ENCODE data around the gene STXBP6. TPM values are rescaled to one million over a fixed set of nuclear protein-coding genes. Genes with fewer than 3 reads are reported as not detected.

The STXBP6 gene
- total and polyA plus RNA-seq, 2 donors (not counting 3 experiments of a cell fraction or from before 2014, with no cell fraction given), result 0.06 TPM; not detected in 1

GRCh38 chr14:25074099-25074685 lies 24.2 kb upstream of the STXBP6 start:
- H3K36me3 ChIP-seq (ENCODE audit: control insufficient read depth in 2 of 2, extremely low read depth in 1 of 2, insufficient read depth in 2 of 2, low read length in 2 of 2), result no peaks in the 10 kb centered on the region
- no peaks in the 10 kb centered on the region for H3K9me3 ChIP-seq (replicated peaks; ENCODE audit: control insufficient read depth, insufficient read depth, low read length)
- H3K4me2 ChIP-seq (ENCODE audit: insufficient read depth, low read length), result no peak overlapping the region
- ChIA-PET CTCF (no interaction called here), POLR2A (no interaction called here)
- intact Hi-C loops (cut with micrococcal nuclease) (no loop called here), dilution Hi-C loops (cut with MboI; ENCODE audit: extremely low pct_ligation_motif_present, low sequenced_read_pairs) (no loop called here)
- no peak for TF ChIP-seq POLR2AphosphoS5 (IDR thresholded peaks at IDR 0.05; ENCODE audit: insufficient read depth, low read depth, low read length)
- TF ChIP-seq GATA2 (IDR thresholded peaks at IDR 0.05; ENCODE audit: insufficient read depth, insufficient read length, low read depth, low read length), result no peak
- no peak overlapping the region for H3K9ac ChIP-seq (replicated peaks; ENCODE audit: extremely low read depth, insufficient read depth, low read length)
- DNase-seq (ENCODE audit: low read depth, low spot score) (no peak), FAIRE-seq (no peak)
- no peaks in the 10 kb centered on the region for H3K27me3 ChIP-seq (ENCODE audit: control insufficient read depth in 2 of 2, insufficient read depth in 2 of 2, low read length in 2 of 2)
- no peak overlapping the region for H3K27ac ChIP-seq (ENCODE audit: insufficient read depth, low read depth, low read length)
- H3K4me3 ChIP-seq (replicated peaks in 1 of 3; ENCODE audit: insufficient read depth in 1 of 3, low read depth in 1 of 3, low read length in 3 of 3), result no peak overlapping the region
- no peak overlapping the region for H2AFZ ChIP-seq (ENCODE audit: low read depth, low read length)
- no peaks in the 10 kb centered on the region for H3K9me1 ChIP-seq (replicated peaks; ENCODE audit: control insufficient read depth, extremely low read depth, insufficient read depth, low read length)
- H3K4me1 ChIP-seq (ENCODE audit: control insufficient read depth, extremely low read depth, insufficient read depth, low read length), result no peaks in the 10 kb centered on the region
- no peaks in the 10 kb centered on the region for H3K79me2 ChIP-seq (ENCODE audit: control insufficient read depth, insufficient read depth, low read length)
- H4K20me1 ChIP-seq (replicated peaks; ENCODE audit: control insufficient read depth, extremely low read depth, insufficient read depth, low read length), result no peaks in the 10 kb centered on the region
- BruUV-seq (replicated peaks), result no TSS peak

GRCh38 chr14:25069879-25070278 lies 19.9 kb upstream of the STXBP6 start:
- Histone ChIP-seq H3K4me3 (replicated peaks in 1 of 3; ENCODE audit: insufficient read depth in 1 of 3, low read depth in 1 of 3, low read length in 3 of 3) (no peak overlapping the region), H3K9me3 (replicated peaks; ENCODE audit: control insufficient read depth, insufficient read depth, low read length) (no peaks in the 10 kb centered on the region), H4K20me1 (replicated peaks; ENCODE audit: control insufficient read depth, extremely low read depth, insufficient read depth, low read length) (no peaks in the 10 kb centered on the region), H3K27me3 (ENCODE audit: control insufficient read depth in 2 of 2, insufficient read depth in 2 of 2, low read length in 2 of 2) (no peaks in the 10 kb centered on the region), H2AFZ (ENCODE audit: low read depth, low read length) (no peak overlapping the region), H3K4me2 (ENCODE audit: insufficient read depth, low read length) (no peak overlapping the region), H3K27ac (ENCODE audit: insufficient read depth, low read depth, low read length) (no peak overlapping the region), H3K9ac (replicated peaks; ENCODE audit: extremely low read depth, insufficient read depth, low read length) (no peak overlapping the region), H3K4me1 (ENCODE audit: control insufficient read depth, extremely low read depth, insufficient read depth, low read length) (no peaks in the 10 kb centered on the region), H3K79me2 (ENCODE audit: control insufficient read depth, insufficient read depth, low read length) (no peaks in the 10 kb centered on the region), H3K9me1 (replicated peaks; ENCODE audit: control insufficient read depth, extremely low read depth, insufficient read depth, low read length) (no peaks in the 10 kb centered on the region), H3K36me3 (ENCODE audit: control insufficient read depth in 2 of 2, extremely low read depth in 1 of 2, insufficient read depth in 2 of 2, low read length in 2 of 2) (no peaks in the 10 kb centered on the region)
- DNase-seq (ENCODE audit: low read depth, low spot score), result no peak
- TF ChIP-seq POLR2AphosphoS5 (IDR thresholded peaks at IDR 0.05; ENCODE audit: insufficient read depth, low read depth, low read length), result no peak
- no peak for TF ChIP-seq CTCF (IDR thresholded peaks at IDR 0.05; ENCODE audit: extremely low read depth in 1 of 2, insufficient read depth in 1 of 2, low read depth in 1 of 2, low read length in 2 of 2)
- TF ChIP-seq POLR2A (IDR thresholded peaks at IDR 0.05; ENCODE audit: low read depth, low read length), result no peak
- TF ChIP-seq EZH2 (IDR thresholded peaks at IDR 0.05; ENCODE audit: borderline replicate concordance, low read depth, low read length, severe bottlenecking), result no peak
- no peak for TF ChIP-seq FOS (IDR thresholded peaks at IDR 0.05; ENCODE audit: borderline replicate concordance, insufficient read depth, low read length)
- TF ChIP-seq MYC (IDR thresholded peaks at IDR 0.05; ENCODE audit: low read depth, low read length), result no peak
- TF ChIP-seq JUN (IDR thresholded peaks at IDR 0.05; ENCODE audit: borderline replicate concordance, insufficient read depth, insufficient read length, low read depth), result no peak
- no peak for TF ChIP-seq GATA2 (IDR thresholded peaks at IDR 0.05; ENCODE audit: insufficient read depth, insufficient read length, low read depth, low read length)
- no peak for TF ChIP-seq MAX (IDR thresholded peaks at IDR 0.05; ENCODE audit: insufficient read depth, insufficient read length)
- ChIA-PET CTCF (interaction anchor here (1.2 kb wide), 1 partner anchor 24 kb away, joined by 6 read pairs; no protein-coding TSS in a partner anchor), POLR2A (no interaction called here)
- FAIRE-seq, result no peak
- intact Hi-C loops (cut with micrococcal nuclease), result no loop called here
- dilution Hi-C loops (cut with MboI; ENCODE audit: extremely low pct_ligation_motif_present, low sequenced_read_pairs), result no loop called here
- BruUV-seq (replicated peaks), result no TSS peak

Measured in endothelial cell of umbilical vein (primary cell).